ENCODE data around the gene LYPD3.
"Not testable (repeated sequence)": the region's sequence is repeated elsewhere in the genome, so short reads cannot be mapped to it uniquely, and the experiment has no call there.

The LYPD3 gene

GRCh38 chr19:43465468-43466120 lies at the start of gene LYPD3:
Gene LYPD3, minus strand, starts transcription at chr19:43465608. Its CDS starts 37 bp downstream, at chr19:43465571.
- no peak for DNase-seq (ENCODE audit: low read depth in 2 of 2)

DNA sequence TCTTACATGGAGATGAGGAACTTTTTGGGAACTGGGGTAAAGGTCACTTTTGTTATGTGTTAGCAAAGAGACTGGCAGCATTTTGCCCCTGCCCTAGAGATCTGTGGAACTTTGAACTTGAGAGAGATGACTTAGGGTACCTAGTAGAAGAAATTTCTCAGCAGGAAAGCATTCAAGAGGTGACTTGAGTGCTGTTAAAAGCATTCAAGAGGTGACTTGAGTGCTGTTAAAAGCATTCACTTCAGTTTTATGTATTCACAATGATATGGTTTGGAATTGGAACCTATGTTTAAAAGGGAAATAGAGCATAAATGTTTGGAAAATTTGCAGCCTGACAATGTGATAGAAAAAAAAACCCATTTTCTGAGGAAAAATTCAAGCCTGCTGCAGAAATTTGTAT lies 47.0 kb upstream of the LYPD3 start:
- DNase-seq (ENCODE audit: low read depth in 2 of 2): not testable (repeated sequence)

DNA sequence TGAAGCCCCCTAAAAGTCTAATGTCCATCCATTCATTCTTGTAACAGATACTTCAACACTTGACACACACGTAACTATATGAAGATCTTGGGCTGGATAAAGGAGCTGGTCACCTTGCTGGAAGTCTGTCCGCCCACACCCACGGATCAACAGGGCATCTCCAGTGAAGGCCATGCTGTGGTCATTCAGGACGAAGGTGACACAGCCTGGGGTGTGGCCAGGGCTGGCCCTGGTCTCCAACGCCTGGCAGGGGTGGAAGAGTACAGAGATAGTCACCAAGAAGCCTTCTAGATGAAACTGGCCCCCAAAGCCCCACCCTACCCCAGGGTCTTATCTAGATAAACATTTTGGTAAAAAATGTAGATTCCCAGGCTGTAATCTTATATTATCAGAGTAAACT lies 45.9 kb upstream of the LYPD3 start:
- no peak for DNase-seq (ENCODE audit: low read depth in 2 of 2)

DNA sequence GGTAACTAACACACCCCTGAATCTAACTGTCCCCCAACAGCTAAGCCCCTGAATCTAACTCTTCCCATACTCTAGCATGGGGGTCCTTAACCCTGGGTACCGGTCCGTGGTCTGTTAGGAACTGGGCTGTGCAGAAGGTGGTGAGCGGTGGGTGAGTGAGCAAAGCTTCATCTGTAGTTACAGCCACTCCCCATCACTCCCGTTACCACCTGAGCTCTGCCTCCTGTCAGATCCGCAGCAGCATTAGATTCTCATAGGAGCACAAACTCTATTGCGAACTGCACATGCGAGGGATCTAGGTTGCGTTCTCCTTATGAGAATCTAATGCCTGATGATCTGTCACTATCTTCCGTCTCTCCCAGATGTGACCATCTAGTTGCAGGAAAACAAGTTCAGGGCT lies 45.3 kb upstream of the LYPD3 start:
- no peak for DNase-seq (ENCODE audit: low read depth in 2 of 2)

DNA sequence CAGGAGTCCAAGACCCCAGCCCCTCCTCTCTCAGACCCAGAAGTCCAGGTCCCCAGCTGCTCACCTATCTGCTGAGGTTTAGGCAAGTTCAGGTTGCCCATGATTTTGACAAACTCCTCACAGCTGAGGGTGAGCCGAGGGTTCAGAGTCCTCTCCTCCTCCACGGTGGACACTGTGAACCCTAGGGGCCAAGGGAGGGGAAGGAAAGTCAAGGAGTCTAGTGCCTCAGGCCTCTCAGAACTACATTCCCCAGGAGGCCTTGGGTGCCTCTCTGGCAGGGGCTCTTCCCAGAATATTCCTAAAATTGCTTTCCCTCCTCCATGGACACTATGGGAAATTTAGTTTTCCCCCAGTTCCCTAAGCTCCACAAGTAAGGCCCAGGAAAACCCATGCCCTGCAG lies 42.5 kb upstream of the LYPD3 start:
- DNase-seq (ENCODE audit: low read depth in 2 of 2): no peak

DNA sequence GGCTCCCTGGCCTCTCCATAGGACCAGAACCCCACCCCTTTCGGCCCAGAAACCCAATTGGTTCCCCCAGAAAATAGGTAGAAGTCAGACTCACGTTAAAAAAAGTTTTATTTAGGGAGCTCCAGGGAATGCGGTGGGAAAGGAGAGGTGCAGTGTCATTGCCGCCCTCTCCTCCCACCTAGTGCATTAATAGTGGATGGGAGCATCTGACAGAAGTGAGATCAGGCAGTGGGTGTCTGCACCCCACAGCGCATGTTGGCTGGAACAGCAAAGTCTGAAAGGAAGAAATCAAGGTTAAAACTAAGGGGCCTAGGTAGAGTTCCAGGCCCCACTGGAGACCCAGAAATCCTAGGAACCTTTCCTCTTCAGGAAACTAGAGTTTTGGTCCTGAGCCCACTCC lies 41.2 kb upstream of the LYPD3 start:
- DNase-seq (ENCODE audit: low read depth in 2 of 2): no peak

- no peak for DNase-seq (ENCODE audit: low read depth in 2 of 2)
Measured at GRCh38 chr19:43505941-43506340, 40.5 kb upstream of the LYPD3 start.

GRCh38 chr19:43505186-43505456 lies 39.7 kb upstream of the LYPD3 start:
- no peak for DNase-seq (ENCODE audit: low read depth in 2 of 2)

GRCh38 chr19:43504426-43505185 lies 39.2 kb upstream of the LYPD3 start, which contains the start of gene PHLDB3:
Gene PHLDB3, minus strand, starts transcription at chr19:43504746. Its CDS starts 628 bp downstream, at chr19:43504118.
- DNase-seq (ENCODE audit: low read depth in 2 of 2): peak in 1 of 2 donors; percentile 10

DNA sequence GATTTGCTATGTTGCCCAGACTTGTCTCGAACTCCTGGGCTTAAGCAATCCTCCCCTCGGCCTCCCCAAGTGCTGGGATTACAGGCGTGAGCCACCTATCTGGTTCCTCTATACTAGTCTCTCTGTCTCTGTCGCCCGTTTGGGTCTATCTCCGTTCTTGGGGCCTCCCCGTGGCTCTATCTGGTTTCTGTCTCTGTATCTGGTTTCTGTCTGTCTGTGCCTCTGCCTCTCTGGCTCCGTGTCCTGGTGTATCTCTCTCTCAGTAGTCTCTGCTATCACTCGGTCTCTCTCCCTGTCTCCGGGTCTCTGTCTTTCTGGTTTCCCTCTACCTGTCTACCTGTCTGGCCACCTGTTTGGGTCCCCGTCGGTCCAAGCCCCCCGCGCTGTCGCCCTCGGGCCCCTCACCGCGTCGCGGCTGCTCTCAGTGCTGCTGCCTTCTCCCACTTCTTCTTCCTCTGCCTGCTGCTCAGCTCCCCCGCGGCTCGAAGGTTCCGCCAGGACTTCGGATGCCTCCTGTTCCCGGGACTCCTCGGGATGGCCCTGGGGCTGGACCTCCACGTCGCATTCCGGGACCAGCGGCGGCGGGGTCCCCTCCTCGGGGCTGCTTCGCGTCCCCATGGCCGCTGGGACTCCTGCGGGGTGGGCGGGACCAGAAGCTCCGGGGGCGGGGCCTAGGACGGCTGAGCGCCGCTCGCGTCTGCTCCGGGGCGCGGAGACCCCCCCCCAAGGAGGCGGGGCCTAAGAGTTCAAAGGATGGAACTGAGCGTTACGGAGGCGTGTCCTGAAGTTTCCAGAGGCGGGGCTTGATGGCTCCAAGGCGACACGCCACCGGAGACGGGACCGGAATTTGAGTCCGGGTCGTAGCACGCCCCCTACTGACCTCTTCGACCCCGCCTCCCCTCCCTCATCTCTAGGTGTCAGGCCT lies 38.4 kb upstream of the LYPD3 start:
- peak; percentile 99 for DNase-seq (ENCODE audit: low read depth in 2 of 2)

- no peak for DNase-seq (ENCODE audit: low read depth in 2 of 2)
Measured at GRCh38 chr19:43502419-43502976, 37.1 kb upstream of the LYPD3 start.

- no peak for DNase-seq (ENCODE audit: low read depth in 2 of 2)
Measured at GRCh38 chr19:43501661-43502418, 36.4 kb upstream of the LYPD3 start.

DNA sequence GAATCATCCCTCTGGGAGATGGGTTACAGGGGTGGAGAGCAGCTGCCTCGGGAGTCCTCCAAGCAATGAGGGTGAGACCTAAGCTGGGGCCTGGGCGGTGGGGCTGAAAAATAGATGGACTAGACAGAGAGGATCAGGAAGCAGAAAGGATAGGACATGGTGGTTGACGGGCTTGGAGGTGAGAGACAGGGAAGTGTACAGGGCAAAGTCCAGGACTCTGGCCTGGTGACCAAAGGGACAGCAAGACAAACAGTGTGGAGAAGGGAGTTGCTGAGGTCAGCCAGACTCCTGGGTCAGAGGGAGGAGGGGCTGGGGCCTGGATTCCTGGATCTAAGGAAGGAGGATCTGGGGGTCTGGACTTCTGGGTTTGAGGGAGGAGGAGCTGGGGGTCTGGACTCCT lies 33.6 kb upstream of the LYPD3 start:
- no peak for DNase-seq (ENCODE audit: low read depth in 2 of 2)

DNA sequence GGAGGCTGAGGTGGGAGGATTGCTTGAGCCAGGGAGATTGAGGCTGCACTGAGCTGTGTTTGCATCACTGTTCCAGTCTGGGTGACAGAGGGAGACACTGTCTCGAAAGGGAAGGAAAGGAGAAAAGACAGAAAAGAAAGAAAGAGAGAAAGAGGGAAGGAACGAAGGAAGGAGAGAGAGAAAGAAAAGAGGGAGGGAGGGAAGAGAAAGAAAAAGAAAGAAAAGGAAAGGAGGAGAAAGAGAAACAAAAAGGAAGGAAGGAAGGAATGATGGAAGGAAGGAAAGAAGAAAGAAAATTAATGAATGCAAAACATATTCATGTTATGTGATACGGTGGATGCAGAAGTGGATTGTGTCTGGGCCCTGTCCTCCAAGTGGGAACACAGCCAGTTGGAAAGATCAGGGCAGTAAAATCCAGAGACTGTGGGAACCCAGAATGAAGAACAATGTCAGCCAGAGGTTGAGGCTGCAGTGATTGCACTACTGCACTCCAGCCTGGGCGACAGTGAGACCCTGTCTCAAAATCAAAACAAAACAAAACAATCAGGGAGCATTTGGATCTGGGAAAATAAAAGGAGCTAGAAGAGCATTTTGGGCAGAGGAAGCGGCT lies 32.9 kb upstream of the LYPD3 start:
- no peak for DNase-seq (ENCODE audit: low read depth in 2 of 2)

- no peak for DNase-seq (ENCODE audit: low read depth in 2 of 2)
Measured at GRCh38 chr19:43496960-43497359, 31.6 kb upstream of the LYPD3 start.

- DNase-seq (ENCODE audit: low read depth in 2 of 2): no peak
Measured at GRCh38 chr19:43495082-43495481, 29.7 kb upstream of the LYPD3 start.

DNA sequence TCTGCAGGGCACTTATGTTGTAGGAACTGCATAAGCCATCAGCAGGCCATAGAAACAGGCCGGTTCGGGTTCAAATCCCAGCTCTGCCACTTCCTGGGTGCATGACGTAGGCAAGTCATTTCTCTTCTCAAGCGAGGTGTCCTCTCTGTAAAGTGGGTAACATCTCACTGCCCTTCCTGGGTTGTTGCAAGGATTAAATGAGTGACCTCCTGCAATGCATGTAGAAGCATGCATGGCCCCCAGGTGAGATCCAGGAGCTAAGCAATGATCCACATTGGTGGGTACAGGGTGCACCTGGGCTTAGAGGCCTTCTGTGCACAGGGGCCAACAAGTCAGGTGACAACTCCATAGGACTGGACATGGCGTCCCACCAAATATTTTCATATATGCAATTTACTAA lies 25.4 kb upstream of the LYPD3 start:
- no peak for DNase-seq (ENCODE audit: low read depth in 2 of 2)

- no peak for DNase-seq (ENCODE audit: low read depth in 2 of 2)
Measured at GRCh38 chr19:43489979-43490599, 24.7 kb upstream of the LYPD3 start.

DNA sequence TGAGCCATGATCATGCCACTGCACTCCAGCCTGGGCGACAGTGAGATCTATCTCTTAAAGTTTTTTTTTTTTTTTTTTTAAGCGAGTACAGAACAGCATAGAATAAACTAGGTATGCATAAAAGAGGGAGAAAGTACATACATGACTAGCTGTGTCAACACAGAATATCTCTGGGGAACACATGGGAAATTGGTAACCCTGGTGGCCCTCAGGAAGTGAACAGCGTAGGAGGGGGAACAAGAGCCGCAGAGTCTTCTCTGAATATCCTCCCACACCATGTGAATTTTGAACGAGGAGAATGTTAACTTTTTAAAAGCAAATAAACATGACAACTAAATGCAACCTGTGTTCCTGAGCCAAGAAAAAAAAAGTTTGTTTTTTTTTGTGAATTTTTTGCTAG lies 23.9 kb upstream of the LYPD3 start:
- no peak for DNase-seq (ENCODE audit: low read depth in 2 of 2)

- no peak for DNase-seq (ENCODE audit: low read depth in 2 of 2)
Measured at GRCh38 chr19:43488179-43488578, 22.8 kb upstream of the LYPD3 start.

GRCh38 chr19:43486412-43486811 lies 21.0 kb upstream of the LYPD3 start:
- DNase-seq (ENCODE audit: low read depth in 2 of 2): no peak

Data from stimulated activated CD8-positive, alpha-beta memory T cell treated with anti-CD3 and anti-CD28 coated beads, Interleukin-2, amount 100 ng/mL, for 1 hour (primary cell).